SK-N-MC (cell line): ENCODE data around the gene CFAP20DC.

Experiments
- EZH2 ChIP-seq: fragments of 200-600 bp; sonication (generic); IDR thresholded peaks from one replicate; pipeline ENCODE4 v1.6.1; 2017; ENCODE audit warnings: antibody characterized with exemption
- POLR2AphosphoS5 ChIP-seq: IDR thresholded peaks from 2 replicates; pipeline ENCODE4 v1.6.1; 2012; ENCODE audit warnings: mild to moderate bottlenecking, low read depth, low read length, borderline replicate concordance

- TF ChIP-seq POLR2AphosphoS5 (no peak), EZH2 (no peak)
These were observed 208.9 kb downstream of the CFAP20DC start for GRCh38 chr3:58840949-58841348.
